Tibial nerve (tissue), 4 donors: Measurements from ENCODE around the gene ACTN1.

ENCODE experiments used
- CTCF ChIP-seq, 5 experiments: fragments of 200-600 bp in 3 of 5; fragments of 450-650 bp in 2 of 5; sonication (generic) in 3 of 5; IDR thresholded peaks; one replicate each; pipeline ENCODE4 v1.5.1; 2016 to 2019; ENCODE audit warnings: antibody characterized with exemption in 5 of 5, mild to moderate bottlenecking in 3 of 5, moderate library complexity in 2 of 5
- EP300 ChIP-seq, 2 donors: sonication (generic); formaldehyde crosslinking; IDR thresholded peaks; one replicate each; pipeline ENCODE4 v1.6.1; 2017; ENCODE audit warnings: antibody characterized with exemption in 2 of 2, mild to moderate bottlenecking in 1 of 2

- TF ChIP-seq CTCF (IDR thresholded peaks at IDR 0.05) (no peak), EP300 (IDR thresholded peaks at IDR 0.05) (no peak)
Measured at GRCh38 chr14:68908803-68909202, 70.3 kb downstream of the ACTN1 start.
